GM19372 (cell line): ENCODE data around the gene TBATA.

Source experiments
- ATAC-seq: cut with Tn5 transposase; IDR thresholded peaks from one replicate; pipeline ENCODE4 v1.9.1; 2021; ENCODE audit warnings: mild to moderate bottlenecking, low read depth, moderate library complexity; ENCODE audit not compliant: unreplicated experiment

TBATA gene

GRCh38 chr10:70747192-70747965 is 37.8 kb downstream of the TBATA start:
- no peak for ATAC-seq

- ATAC-seq, result no peak
Observed at GRCh38 chr10:70745555-70745954, 39.6 kb downstream of the TBATA start.

GRCh38 chr10:70744617-70745143 is 40.5 kb downstream of the TBATA start:
- ATAC-seq, result no peak

DNA sequence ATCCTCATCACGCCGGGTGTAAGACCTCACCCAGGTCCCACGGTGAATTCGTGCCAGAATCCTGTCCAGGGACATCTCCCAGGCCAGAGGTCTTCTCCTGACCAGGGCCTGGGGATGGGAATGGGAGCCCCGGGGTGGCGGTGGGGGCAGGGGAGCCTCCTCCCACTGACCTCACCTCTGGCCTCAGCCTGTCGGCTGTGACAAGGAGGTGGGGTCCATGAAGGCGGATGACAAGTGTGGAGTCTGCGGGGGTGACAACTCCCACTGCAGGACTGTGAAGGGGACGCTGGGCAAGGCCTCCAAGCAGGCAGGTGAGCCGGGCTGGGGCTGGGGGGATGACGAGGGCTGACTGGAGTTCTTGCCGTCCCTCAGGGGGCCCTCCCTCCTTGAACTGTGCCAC is 41.3 kb downstream of the TBATA start:
- ATAC-seq, result no peak

DNA sequence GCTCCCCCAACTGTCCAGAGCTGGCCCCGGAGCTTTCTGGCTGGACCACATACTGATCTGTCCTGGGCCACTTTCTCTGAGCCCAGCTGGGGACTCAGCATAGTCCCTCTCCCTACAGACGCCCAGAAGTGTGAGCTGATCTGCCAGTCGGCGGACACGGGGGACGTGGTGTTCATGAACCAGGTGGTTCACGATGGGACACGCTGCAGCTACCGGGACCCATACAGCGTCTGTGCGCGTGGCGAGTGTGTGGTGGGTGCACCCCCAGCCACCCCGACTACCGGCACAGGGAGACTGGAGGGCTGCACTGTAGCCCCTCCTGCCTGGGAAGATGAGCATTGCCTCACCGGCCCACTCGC is 41.8 kb downstream of the TBATA start:
- no peak for ATAC-seq

- no peak for ATAC-seq
Observed at GRCh38 chr10:70742537-70743429, 42.4 kb downstream of the TBATA start.

- no peak for ATAC-seq
Observed at GRCh38 chr10:70740406-70741288, 44.5 kb downstream of the TBATA start.

- ATAC-seq, result no peak
Observed at GRCh38 chr10:70738761-70739121, 46.4 kb downstream of the TBATA start.

GRCh38 chr10:70738006-70738760 is 47.0 kb downstream of the TBATA start:
- ATAC-seq, result no peak

- ATAC-seq, result no peak
Observed at GRCh38 chr10:70737250-70737649, 47.9 kb downstream of the TBATA start.

DNA sequence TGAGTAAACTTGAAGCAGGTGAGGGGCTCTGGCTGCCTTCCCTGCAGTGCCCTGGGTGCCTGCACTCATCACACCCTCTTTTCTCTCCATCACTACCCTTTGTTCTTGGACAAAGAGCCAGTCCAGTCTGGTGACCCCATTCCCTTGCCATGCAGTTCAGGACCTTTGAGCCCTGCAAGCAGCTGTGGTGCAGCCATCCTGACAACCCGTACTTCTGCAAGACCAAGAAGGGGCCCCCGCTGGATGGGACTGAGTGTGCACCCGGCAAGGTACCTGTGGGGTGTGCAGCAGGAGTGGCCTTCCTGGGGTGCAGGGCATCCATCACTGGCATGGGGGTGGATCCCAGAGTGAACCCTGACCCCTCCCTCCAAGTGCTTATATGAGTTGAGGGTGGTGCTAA is 48.7 kb downstream of the TBATA start:
- ATAC-seq, result no peak

- ATAC-seq, result no peak
Observed at GRCh38 chr10:70735161-70735560, 50.0 kb downstream of the TBATA start.

GRCh38 chr10:70733051-70733450 is 52.1 kb downstream of the TBATA start:
- no peak for ATAC-seq

DNA sequence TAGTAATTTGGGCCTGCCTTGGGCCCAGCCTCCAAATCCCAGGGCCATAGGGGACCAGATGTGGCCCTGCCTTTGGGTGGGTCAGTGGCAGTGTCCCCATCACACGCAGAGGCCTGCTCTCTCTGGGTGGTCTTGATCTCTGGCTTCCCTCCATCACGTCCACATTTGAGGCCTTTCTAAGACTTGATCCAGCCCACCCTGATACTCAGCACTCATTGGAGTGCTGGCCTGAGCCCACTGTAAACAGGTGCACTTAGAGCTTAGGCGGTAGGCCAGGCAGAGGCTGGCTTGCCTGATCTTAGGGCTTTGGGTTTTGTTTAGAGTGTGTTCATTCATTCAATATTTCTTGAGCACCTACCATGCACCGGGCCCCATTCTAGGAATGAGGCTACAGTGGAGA is 52.6 kb downstream of the TBATA start:
- ATAC-seq, result no peak

DNA sequence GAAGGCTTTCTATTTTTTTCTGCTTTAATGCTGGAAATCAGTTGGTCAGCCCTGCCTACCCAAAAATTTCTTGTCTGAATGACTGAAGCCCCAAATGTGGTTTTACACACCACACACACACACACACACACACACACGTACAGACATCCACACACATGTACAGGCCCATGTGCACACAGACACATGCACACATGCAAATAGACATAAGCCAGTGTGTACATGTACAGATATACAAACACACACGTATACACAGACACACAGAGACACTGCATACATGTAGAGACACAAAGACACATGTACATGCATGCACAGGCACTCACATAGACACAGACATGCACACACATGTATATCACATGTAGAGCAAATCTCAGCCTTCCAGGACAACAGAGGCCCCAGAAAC is 54.2 kb downstream of the TBATA start:
- ATAC-seq, result no peak

DNA sequence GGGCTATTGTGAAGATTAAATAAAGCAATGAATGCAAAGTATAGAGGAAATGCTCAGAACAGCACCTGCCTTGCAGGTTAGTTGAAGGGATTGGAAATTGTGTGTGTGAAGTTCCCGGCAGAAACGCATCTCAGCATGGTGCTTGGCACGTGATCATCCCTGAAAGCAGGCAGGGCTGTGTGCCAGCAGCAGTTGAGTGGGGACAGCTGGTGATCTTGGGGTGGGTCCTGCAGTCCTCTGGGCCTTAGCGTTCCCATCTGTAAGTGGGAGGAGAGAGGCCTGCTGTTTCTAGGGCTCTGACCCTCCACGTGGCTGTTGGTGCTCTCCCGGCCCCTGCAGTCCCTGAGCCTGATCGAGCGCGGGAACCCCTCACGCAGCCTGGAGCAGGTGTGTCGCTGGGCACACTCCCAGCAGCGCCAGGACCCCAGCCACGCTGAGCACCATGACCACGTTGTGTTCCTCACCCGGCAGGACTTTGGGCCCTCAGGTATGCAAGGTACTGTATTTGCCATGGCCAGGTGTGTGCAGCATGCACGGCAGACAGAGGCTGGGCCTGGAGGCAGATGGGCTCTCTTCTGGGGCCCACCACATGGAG is 55.3 kb downstream of the TBATA start:
- ATAC-seq, result no peak

DNA sequence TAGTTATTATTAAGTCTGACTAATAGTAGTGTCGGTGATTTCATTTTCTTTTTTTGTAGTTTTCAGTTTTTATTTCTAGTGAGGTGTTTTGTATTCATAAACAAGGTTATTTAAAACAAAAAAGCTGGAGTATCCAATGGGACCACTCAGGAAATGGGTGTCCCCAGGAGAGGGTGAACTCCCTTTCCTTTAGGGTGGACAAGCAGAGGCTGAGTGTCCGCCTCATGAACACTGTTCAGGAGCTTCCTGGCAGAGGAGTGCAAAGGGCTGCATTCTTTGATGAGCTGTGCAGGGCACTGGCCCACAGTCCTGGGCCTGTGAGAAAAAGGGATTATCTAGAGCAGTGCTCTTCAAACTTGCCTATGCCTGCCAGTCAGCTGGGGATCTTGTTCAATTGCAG is 56.8 kb downstream of the TBATA start:
- no peak for ATAC-seq

GRCh38 chr10:70726909-70727495 is 58.2 kb downstream of the TBATA start:
- ATAC-seq, result no peak

GRCh38 chr10:70723771-70724170 is 61.4 kb downstream of the TBATA start:
- ATAC-seq, result no peak
